Prostate gland (tissue), 2 donors: ENCODE measurements around the gene PRR15L. TPM values are rescaled to one million over a fixed set of nuclear protein-coding genes. Genes with fewer than 3 reads are reported as not detected.

Experiments used
- DNase-seq: peaks from one replicate; pipeline ENCODE4 v3.0.0-alpha.2; 2019; ENCODE audit warnings: low spot score
- H3K27ac ChIP-seq, 2 donors: fragments of 200-600 bp; sonication (generic); 2 replicates each; pipeline ENCODE4 v1.5.1; 2017 to 2019
- H3K27me3 ChIP-seq: fragments of 200-600 bp; sonication (generic); replicated peaks from 2 replicates; pipeline ENCODE4 v1.5.1; 2019; ENCODE audit not compliant: insufficient read depth
- H3K36me3 ChIP-seq, 2 donors: fragments of 200-600 bp; sonication (generic); 1 replicate in 1 of 2; 2 replicates in 1 of 2; pipeline versions ENCODE4 v1.5.1 to v1.8.1; 2017 to 2019
- H3K4me1 ChIP-seq: fragments of 200-600 bp; sonication (generic); replicated peaks from 2 replicates; pipeline ENCODE4 v1.5.1; 2019
- H3K4me3 ChIP-seq, 2 donors: fragments of 200-600 bp; sonication (generic); 2 replicates each; pipeline ENCODE4 v1.5.1; 2017 to 2019
- H3K9me3 ChIP-seq: fragments of 200-600 bp; sonication (generic); 2 replicates; pipeline ENCODE4 v1.5.1; 2017
- CTCF ChIP-seq, 4 experiments: fragments of 200-600 bp in 2 of 4; fragments of 450-650 bp in 2 of 4; sonication (generic) in 2 of 4; IDR thresholded peaks; 1 replicate in 3 of 4; 2 replicates in 1 of 4; pipeline ENCODE4 v1.5.1; 2016 to 2019; ENCODE audit warnings: antibody characterized with exemption in 4 of 4, mild to moderate bottlenecking in 2 of 4, moderate library complexity in 2 of 4
- POLR2A ChIP-seq: fragments of 450-650 bp; IDR thresholded peaks from one replicate; pipeline ENCODE4 v1.6.1; 2016; ENCODE audit warnings: antibody characterized with exemption, mild to moderate bottlenecking
- POLR2AphosphoS5 ChIP-seq: sonication (generic); formaldehyde crosslinking; IDR thresholded peaks from one replicate; pipeline ENCODE4 v1.6.1; 2017; ENCODE audit warnings: antibody characterized with exemption
- WGBS: methylation state at CpG from one replicate; pipeline ENCODE4 v1.1.5; 2018; 5-methylcytosine and 5-hydroxymethylcytosine counted together
- intact Hi-C: fragments of 100-400 bp; cut with DNase I; formaldehyde crosslinking; loops from one replicate; pipeline ENCODE4 v1.14.2; 2022
- total RNA-seq, 2 donors: library from RNA; depleted of rRNA; stranded (reverse); fragments of >200 nt; gene quantifications; one replicate each; pipeline ENCODE4 v1.1.0, GENCODE V29; 2016

PRR15L gene
- total RNA-seq, 2 donors from 2014 or later: 19.9 to 59.7 TPM

- H3K36me3 ChIP-seq: peaks cover 5 to 32% of the 10 kb centered on the region in 2 donors
- intact Hi-C loops: loop anchor here (5.0 kb wide), 1 partner anchor 41 kb away; no protein-coding TSS in a partner anchor
Measured at GRCh38 chr17:47975823-47976205, 18.1 kb upstream of the PRR15L start.

GRCh38 chr17:47975189-47975822 lies 17.6 kb upstream of the PRR15L start:
- intact Hi-C loops: loop anchor here (5.0 kb wide), 1 partner anchor 42 kb away; no protein-coding TSS in a partner anchor
- 80% methylated on average over 15 of the region's 15 CpGs for WGBS
- TF ChIP-seq CTCF (IDR thresholded peaks at IDR 0.05) (no peak), POLR2AphosphoS5 (no peak), POLR2A (no peak)
- no peak overlapping the region for H3K27ac ChIP-seq
- no peak overlapping the region for H3K4me3 ChIP-seq
- no peaks in the 10 kb centered on the region for H3K4me1 ChIP-seq
- peaks cover 5 to 29% of the 10 kb centered on the region in 2 donors for H3K36me3 ChIP-seq
- no peaks in the 10 kb centered on the region for H3K9me3 ChIP-seq
- no peak for DNase-seq
- H3K27me3 ChIP-seq: no peaks in the 10 kb centered on the region

More at GRCh38 chr17:47975823-47976205, 18.1 kb upstream of the PRR15L start:
- no peaks in the 10 kb centered on the region for H3K4me1 ChIP-seq
- no peak overlapping the region for H3K4me3 ChIP-seq
- TF ChIP-seq POLR2A (no peak), CTCF (IDR thresholded peaks at IDR 0.05) (no peak), POLR2AphosphoS5 (no peak)
- no peak overlapping the region for H3K27ac ChIP-seq
- DNase-seq: no peak
- H3K9me3 ChIP-seq: no peaks in the 10 kb centered on the region
- 95% methylated on average over 10 of the region's 10 CpGs for WGBS
- H3K27me3 ChIP-seq: no peaks in the 10 kb centered on the region

GRCh38 chr17:47973541-47973940 lies 15.9 kb upstream of the PRR15L start:
- Histone ChIP-seq H3K4me3 (no peak overlapping the region), H3K36me3 (peaks cover 5 to 20% of the 10 kb centered on the region in 2 donors), H3K4me1 (no peaks in the 10 kb centered on the region), H3K27ac (no peak overlapping the region), H3K9me3 (no peaks in the 10 kb centered on the region), H3K27me3 (no peaks in the 10 kb centered on the region)
- no peak for TF ChIP-seq POLR2A
- 87% methylated on average over 8 of the region's 8 CpGs for WGBS
- DNase-seq: no peak
- intact Hi-C loops: loop anchor here (5.0 kb wide), 1 partner anchor 76 kb away; the partner anchor contains the start of gene SP2

GRCh38 chr17:47970725-47971499 lies 13.2 kb upstream of the PRR15L start, which contains the start of gene CDK5RAP3:
CDK5RAP3 (plus strand) TSS chr17:47971113; CDS start chr17:47971147, 34 bp downstream.
- Histone ChIP-seq H3K27ac (peak within 1 kb of the TSS; percentile 61 to 77), H3K36me3 (peaks cover 5 to 15% of the 10 kb centered on the region in 2 donors), H3K27me3 (no peaks in the 10 kb centered on the region), H3K9me3 (no peaks in the 10 kb centered on the region), H3K4me3 (peak within 1 kb of the TSS; percentile 53 to 70), H3K4me1 (no peaks in the 10 kb centered on the region)
- peak; percentile 100 for DNase-seq
- TF ChIP-seq POLR2AphosphoS5: peak; percentile 100
- peak; percentile 87 for TF ChIP-seq POLR2A
- TF ChIP-seq CTCF (IDR thresholded peaks at IDR 0.05): peak; percentile 92 to 100 (median 99)
- intact Hi-C loops: loop anchor here (2.0 to 5.0 kb wide), 2 partner anchors 22 to 74 kb away; partner anchors contain the start of gene SP2
- under 1% methylated on average over 59 of the region's 62 CpGs for WGBS
